Activated CD4-positive, alpha-beta memory T cell treated with anti-CD3 and anti-CD28 coated beads for 36 hours (primary cell): ENCODE measurements around the gene KANSL3. TPM values are rescaled to one million over a fixed set of nuclear protein-coding genes. Genes with fewer than 3 reads are reported as not detected.
"Not testable (repeated sequence)": the region's sequence is repeated elsewhere in the genome, so short reads cannot be mapped to it uniquely, and the experiment has no call there.

Experiments used
- CTCF ChIA-PET: fragments of 350-600 bp; sonication (Branson Sonifier 250); formaldehyde crosslinking; loops from one replicate; lab custom pipeline; 2021; ENCODE audit warnings: antibody characterized with exemption, inconsistent platforms; lab: Charles Lee
- POLR2A ChIA-PET: fragments of 350-600 bp; sonication (Branson Sonifier 250); formaldehyde crosslinking; loops from one replicate; lab custom pipeline; 2021; ENCODE audit warnings: antibody characterized with exemption; lab: Charles Lee
- DNase-seq: peaks from one replicate; pipeline ENCODE4 v3.0.0-alpha.2; 2020
- H3K27ac Mint-ChIP-seq: one replicate; pipeline ENCODE4 v1.8.0; 2021; ENCODE audit warnings: mixed read lengths
- H3K27me3 Mint-ChIP-seq: one replicate; pipeline ENCODE4 v1.8.0; 2021; ENCODE audit warnings: mixed read lengths
- H3K36me3 Mint-ChIP-seq: one replicate; pipeline ENCODE4 v1.8.0; 2021; ENCODE audit warnings: mixed read lengths
- H3K4me1 Mint-ChIP-seq: one replicate; pipeline ENCODE4 v1.8.0; 2021; ENCODE audit warnings: low read depth, mixed read lengths
- H3K4me3 Mint-ChIP-seq: one replicate; pipeline ENCODE4 v1.8.0; 2021; ENCODE audit warnings: mild to moderate bottlenecking, mixed read lengths
- H3K9me3 Mint-ChIP-seq: one replicate; pipeline ENCODE4 v1.8.0; 2021; ENCODE audit warnings: mixed read lengths
- intact Hi-C: fragments of 100-400 bp; cut with micrococcal nuclease; formaldehyde crosslinking; loops from one replicate; pipeline ENCODE4 v1.15.1; 2023
- total RNA-seq, 2 experiments: library from RNA; stranded (reverse); gene quantifications; one replicate each; pipeline ENCODE4 v1.2.3, GENCODE V29; 2021

Gene KANSL3
- total RNA-seq, 2 experiments from 2014 or later: 33.7 to 39.4 TPM

- intact Hi-C loops: no loop called here
- Mint-ChIP-seq H3K9me3 (no peaks in the 10 kb centered on the region), H3K27me3 (no peaks in the 10 kb centered on the region), H3K27ac (no peak overlapping the region), H3K4me1 (no peaks in the 10 kb centered on the region), H3K4me3 (no peak overlapping the region), H3K36me3 (no peaks in the 10 kb centered on the region)
- ChIA-PET POLR2A (no interaction called here), CTCF (no interaction called here)
- DNase-seq: no peak
These were observed 30.7 kb upstream of the KANSL3 start for GRCh38 chr2:96668771-96669170.

GRCh38 chr2:96665717-96666116 lies 27.6 kb upstream of the KANSL3 start:
- H3K9me3 Mint-ChIP-seq, H3K27ac Mint-ChIP-seq, H3K4me1 Mint-ChIP-seq, intact Hi-C loops, H3K36me3 Mint-ChIP-seq, CTCF ChIA-PET, DNase-seq, H3K4me3 Mint-ChIP-seq, H3K27me3 Mint-ChIP-seq: not testable (repeated sequence)
- POLR2A ChIA-PET: interaction anchor here (0.6 kb wide), 1 partner anchor 174 kb away, joined by 3 read pairs; no protein-coding TSS in a partner anchor

GRCh38 chr2:96665083-96665569 lies 27.0 kb upstream of the KANSL3 start:
- no peak overlapping the region for H3K27ac Mint-ChIP-seq
- H3K36me3 Mint-ChIP-seq: no peaks in the 10 kb centered on the region
- H3K9me3 Mint-ChIP-seq: no peaks in the 10 kb centered on the region
- POLR2A ChIA-PET: no interaction called here
- H3K4me1 Mint-ChIP-seq: no peaks in the 10 kb centered on the region
- DNase-seq: no peak
- H3K27me3 Mint-ChIP-seq: no peaks in the 10 kb centered on the region
- CTCF ChIA-PET: no interaction called here
- intact Hi-C loops: no loop called here
- H3K4me3 Mint-ChIP-seq: no peak overlapping the region

- no peak for DNase-seq
- no peaks in the 10 kb centered on the region for H3K4me1 Mint-ChIP-seq
- CTCF ChIA-PET: no interaction called here
- POLR2A ChIA-PET: no interaction called here
- intact Hi-C loops: no loop called here
- no peak overlapping the region for H3K27ac Mint-ChIP-seq
- H3K27me3 Mint-ChIP-seq: no peaks in the 10 kb centered on the region
- no peaks in the 10 kb centered on the region for H3K9me3 Mint-ChIP-seq
- H3K4me3 Mint-ChIP-seq: no peak overlapping the region
- H3K36me3 Mint-ChIP-seq: no peaks in the 10 kb centered on the region
These were observed 26.3 kb upstream of the KANSL3 start for GRCh38 chr2:96664366-96664925.

GRCh38 chr2:96663829-96664228 lies 25.7 kb upstream of the KANSL3 start:
- H3K9me3 Mint-ChIP-seq: no peaks in the 10 kb centered on the region
- H3K4me3 Mint-ChIP-seq: no peak overlapping the region
- POLR2A ChIA-PET: no interaction called here
- no peaks in the 10 kb centered on the region for H3K4me1 Mint-ChIP-seq
- no peaks in the 10 kb centered on the region for H3K27me3 Mint-ChIP-seq
- intact Hi-C loops: no loop called here
- H3K27ac Mint-ChIP-seq: no peak overlapping the region
- no peaks in the 10 kb centered on the region for H3K36me3 Mint-ChIP-seq
- no peak for DNase-seq
- CTCF ChIA-PET: no interaction called here

- intact Hi-C loops: no loop called here
- POLR2A ChIA-PET: no interaction called here
- Mint-ChIP-seq H3K27me3 (no peaks in the 10 kb centered on the region), H3K27ac (no peak overlapping the region), H3K4me1 (no peaks in the 10 kb centered on the region), H3K4me3 (no peak overlapping the region), H3K9me3 (no peaks in the 10 kb centered on the region), H3K36me3 (no peaks in the 10 kb centered on the region)
- no peak for DNase-seq
- CTCF ChIA-PET: no interaction called here
These were observed 25.1 kb upstream of the KANSL3 start for GRCh38 chr2:96663177-96663576.

GRCh38 chr2:96662360-96662759 lies 24.2 kb upstream of the KANSL3 start:
- ChIA-PET POLR2A (no interaction called here), CTCF (no interaction called here)
- Mint-ChIP-seq H3K4me3 (no peak overlapping the region), H3K36me3 (no peaks in the 10 kb centered on the region), H3K9me3 (no peaks in the 10 kb centered on the region), H3K4me1 (no peaks in the 10 kb centered on the region), H3K27me3 (no peaks in the 10 kb centered on the region), H3K27ac (no peak overlapping the region)
- intact Hi-C loops: no loop called here
- DNase-seq: no peak

GRCh38 chr2:96661324-96661723 lies 23.2 kb upstream of the KANSL3 start:
- CTCF ChIA-PET: no interaction called here
- Mint-ChIP-seq H3K27me3 (no peaks in the 10 kb centered on the region), H3K4me3 (no peak overlapping the region), H3K27ac (no peak overlapping the region), H3K4me1 (no peaks in the 10 kb centered on the region), H3K36me3 (no peaks in the 10 kb centered on the region), H3K9me3 (no peaks in the 10 kb centered on the region)
- POLR2A ChIA-PET: no interaction called here
- intact Hi-C loops: no loop called here
- no peak for DNase-seq

GRCh38 chr2:96656540-96656939 lies 18.4 kb upstream of the KANSL3 start:
- H3K36me3 Mint-ChIP-seq: no peaks in the 10 kb centered on the region
- H3K4me3 Mint-ChIP-seq: no peak overlapping the region
- ChIA-PET POLR2A (no interaction called here), CTCF (no interaction called here)
- no peaks in the 10 kb centered on the region for H3K4me1 Mint-ChIP-seq
- intact Hi-C loops: no loop called here
- H3K27ac Mint-ChIP-seq: no peak overlapping the region
- H3K27me3 Mint-ChIP-seq: no peaks in the 10 kb centered on the region
- no peak for DNase-seq
- H3K9me3 Mint-ChIP-seq: no peaks in the 10 kb centered on the region

GRCh38 chr2:96655526-96655925 lies 17.4 kb upstream of the KANSL3 start:
- no peaks in the 10 kb centered on the region for H3K9me3 Mint-ChIP-seq
- ChIA-PET CTCF (no interaction called here), POLR2A (no interaction called here)
- no peaks in the 10 kb centered on the region for H3K36me3 Mint-ChIP-seq
- H3K27me3 Mint-ChIP-seq: no peaks in the 10 kb centered on the region
- no peak overlapping the region for H3K4me3 Mint-ChIP-seq
- no peak overlapping the region for H3K27ac Mint-ChIP-seq
- intact Hi-C loops: no loop called here
- no peak for DNase-seq
- no peaks in the 10 kb centered on the region for H3K4me1 Mint-ChIP-seq

GRCh38 chr2:96654791-96655190 lies 16.7 kb upstream of the KANSL3 start:
- POLR2A ChIA-PET, H3K27me3 Mint-ChIP-seq, CTCF ChIA-PET, intact Hi-C loops, H3K9me3 Mint-ChIP-seq, DNase-seq, H3K36me3 Mint-ChIP-seq, H3K4me3 Mint-ChIP-seq, H3K27ac Mint-ChIP-seq, H3K4me1 Mint-ChIP-seq: not testable (repeated sequence)

GRCh38 chr2:96651793-96652192 lies 13.7 kb upstream of the KANSL3 start:
- Mint-ChIP-seq H3K36me3 (no peaks in the 10 kb centered on the region), H3K27me3 (no peaks in the 10 kb centered on the region), H3K4me1 (no peaks in the 10 kb centered on the region), H3K27ac (no peak overlapping the region), H3K4me3 (no peak overlapping the region), H3K9me3 (no peaks in the 10 kb centered on the region)
- ChIA-PET POLR2A (no interaction called here), CTCF (no interaction called here)
- intact Hi-C loops: no loop called here
- no peak for DNase-seq

- Mint-ChIP-seq H3K4me3 (no peak overlapping the region), H3K27me3 (no peaks in the 10 kb centered on the region), H3K36me3 (no peaks in the 10 kb centered on the region), H3K4me1 (no peaks in the 10 kb centered on the region), H3K9me3 (no peaks in the 10 kb centered on the region), H3K27ac (no peak overlapping the region)
- CTCF ChIA-PET: no interaction called here
- POLR2A ChIA-PET: no interaction called here
- intact Hi-C loops: no loop called here
- DNase-seq: no peak
These were observed 11.2 kb upstream of the KANSL3 start for GRCh38 chr2:96649342-96649741.
